HepG2 (cell line): ENCODE data around the gene GDF2. TPM values are rescaled to one million over a fixed set of nuclear protein-coding genes. Genes with fewer than 3 reads are reported as not detected.

ENCODE experiments used
- ATAC-seq: fragments of 200-7000 bp; cut with Tn5 transposase; 3 replicates; pipeline ENCODE4 v1.9.1; 2020; ENCODE audit warnings: mild to moderate bottlenecking, moderate library complexity
- BruUV-seq: library from RNA; stranded (reverse); fragments of 400-500 nt; replicated peaks from 2 replicates; lab custom pipeline; 2021; lab: Mats Ljungman, UMichigan
- CTCF ChIA-PET: fragments of 300-600 bp; formaldehyde crosslinking; extraction: SDS; loops from one replicate; lab custom pipeline; 2021; ENCODE audit warnings: low total read pairs, inconsistent platforms, low intra/inter-chr PET ratio; lab: Yijun Ruan, JAX
- POLR2A ChIA-PET: fragments of 350-600 bp; sonication (Branson Sonifier 250); formaldehyde crosslinking; loops from one replicate; lab custom pipeline; 2020; ENCODE audit warnings: antibody characterized with exemption, inconsistent platforms; lab: Yijun Ruan, JAX
- DNase-seq: peaks from one replicate; pipeline ENCODE4 v3.0.0-alpha.2; 2015; ENCODE audit warnings: low spot score
- FAIRE-seq: peaks from 3 replicates; lab custom pipeline; 2011; peaks lifted over from hg19 to GRCh38; lab: Jason Lieb, UNC
- H2AFZ ChIP-seq: one replicate; pipeline ENCODE4 v1.6.1; 2011; ENCODE audit warnings: low read length, inconsistent platforms
- H3K27ac ChIP-seq: fragments of 300-600 bp; 3 replicates; pipeline ENCODE4 v1.8.0; 2011; ENCODE audit warnings: mixed run types, mild to moderate bottlenecking, mixed read lengths, low read length, inconsistent platforms; ENCODE audit not compliant: insufficient read depth; ENCODE audit errors: extremely low read length
- H3K27me3 ChIP-seq, 2 experiments: fragments of 200-600 bp in 1 of 2; 2 replicates in 1 of 2; 3 replicates in 1 of 2; pipeline versions ENCODE4 v1.6.0 to v1.8.0; 2011; ENCODE audit warnings: low read length in 2 of 2, mild to moderate bottlenecking in 2 of 2, moderate library complexity in 2 of 2, inconsistent platforms in 1 of 2; ENCODE audit not compliant: insufficient read depth in 2 of 2, control insufficient read depth in 1 of 2
- H3K36me3 ChIP-seq, 2 experiments: fragments of 200-600 bp in 1 of 2; replicated peaks in 1 of 2; 2 replicates in 1 of 2; 3 replicates in 1 of 2; pipeline versions ENCODE4 v1.5.1 to v1.8.0; 2011; ENCODE audit warnings: low read length in 2 of 2, inconsistent platforms in 1 of 2; ENCODE audit not compliant: insufficient read depth in 2 of 2, control insufficient read depth in 1 of 2
- H3K4me1 ChIP-seq: 2 replicates; pipeline ENCODE4 v1.5.1; 2012; ENCODE audit warnings: low read length, inconsistent platforms; ENCODE audit not compliant: insufficient read depth
- H3K4me2 ChIP-seq: 2 replicates; pipeline ENCODE4 v1.6.0; 2011; ENCODE audit warnings: low read depth, low read length, inconsistent platforms
- H3K4me3 ChIP-seq, 3 experiments: fragments of 200-600 bp in 1 of 3; sonication (generic), shearing (Covaris generic) in 1 of 3; replicated peaks in 1 of 3; 2 replicates each; pipeline ENCODE4 v1.5.1; 2011 to 2016; ENCODE audit warnings: low read length in 3 of 3, inconsistent platforms in 2 of 3, low read depth in 2 of 3, mild to moderate bottlenecking in 2 of 3, control low read depth in 1 of 3, mixed read lengths in 1 of 3; ENCODE audit not compliant: insufficient read depth in 1 of 3
- H3K79me2 ChIP-seq: one replicate; pipeline ENCODE4 v1.6.1; 2011; ENCODE audit warnings: low read length, inconsistent platforms; ENCODE audit not compliant: insufficient read depth
- H3K9ac ChIP-seq: 2 replicates; pipeline ENCODE4 v1.6.0; 2011; ENCODE audit warnings: mild to moderate bottlenecking, low read depth, low read length, inconsistent platforms; ENCODE audit not compliant: insufficient read depth
- H3K9me3 ChIP-seq: 2 replicates; pipeline ENCODE4 v1.5.1; 2012; ENCODE audit warnings: mild to moderate bottlenecking, low read length
- H4K20me1 ChIP-seq: 2 replicates; pipeline ENCODE4 v1.6.0; 2011; ENCODE audit warnings: inconsistent platforms, mild to moderate bottlenecking, low read length, moderate library complexity; ENCODE audit not compliant: insufficient read depth
- ATM ChIP-seq: fragments of 450-650 bp; IDR thresholded peaks from 2 replicates; pipeline ENCODE4 v1.7.1; 2017; ENCODE audit warnings: mild to moderate bottlenecking, borderline replicate concordance
- EP300 ChIP-seq, 3 experiments: sonication (generic) in 1 of 3; formaldehyde crosslinking in 1 of 3; IDR thresholded peaks; 2 replicates each; pipeline versions ENCODE4 v1.5.1 to v1.6.1; 2011 to 2020; ENCODE audit warnings: low read depth in 2 of 3, low read length in 2 of 3, borderline replicate concordance in 1 of 3, improper control_type of control experiment in 1 of 3, mild to moderate bottlenecking in 1 of 3, missing genetic modification reagents in 1 of 3, moderate library complexity in 1 of 3
- MTF1 ChIP-seq: sonication (generic); formaldehyde crosslinking; IDR thresholded peaks from 2 replicates; pipeline ENCODE4 v1.5.0; 2020; ENCODE audit warnings: missing genetic modification reagents
- SRF ChIP-seq: IDR thresholded peaks from 2 replicates; pipeline ENCODE4 v1.6.1; 2011; ENCODE audit warnings: mild to moderate bottlenecking, low read depth, low read length, moderate library complexity
- ZNF124 ChIP-seq: sonication (generic); formaldehyde crosslinking; IDR thresholded peaks from 2 replicates; pipeline ENCODE4 v1.4.0; 2020; ENCODE audit warnings: missing genetic modification reagents
- ZNF3 ChIP-seq: IDR thresholded peaks from 2 replicates; pipeline ENCODE4 v1.7.0; 2017; ENCODE audit warnings: inconsistent platforms
- WGBS: methylation state at CpG from one replicate; pipeline ENCODE4 v1.1.6; 2017; ENCODE audit warnings: low lambda C conversion rate; 5-methylcytosine and 5-hydroxymethylcytosine counted together
- in situ Hi-C: cut with HindIII; loops from 2 replicates; pipeline ENCODE4 v1.10.0; 2017; ENCODE audit warnings: low pct_unique_long_range_greater_than_20kb; ENCODE audit not compliant: extremely low pct_ligation_motif_present
- intact Hi-C: fragments of 100-400 bp; cut with micrococcal nuclease; formaldehyde crosslinking; loops from one replicate; pipeline ENCODE4 v1.10.0; 2022; ENCODE audit not compliant: unreplicated experiment
- polyA plus RNA-seq, 8 experiments: library from polyadenylated mRNA; depleted of rRNA in 3 of 8; stranded (reverse) in 7 of 8; unstranded in 1 of 8; fragments of >200 nt; fragmentation: Illumina TruSeq in 4 of 8; extraction: Trizol in 4 of 8; gene quantifications; 2 replicates each; pipeline versions ENCODE4 v1.2.1 to v1.2.3, GENCODE V29; 2011 to 2016; ENCODE audit warnings: low read depth in 4 of 8, missing spikeins in 1 of 8, mixed read lengths in 1 of 8; ENCODE audit not compliant: insufficient read depth in 1 of 8
- total RNA-seq, 5 experiments: library from RNA; depleted of rRNA; stranded (reverse); fragments of >200 nt; fragmentation: Illumina TruSeq; extraction: Trizol; gene quantifications; 2 replicates each; pipeline ENCODE4 v1.2.3, GENCODE V29; 2016; ENCODE audit warnings: low read depth in 1 of 5
- TF ChIP-seq, protein P1 (sequence below): sonication (generic); formaldehyde crosslinking; IDR thresholded peaks from 2 replicates; pipeline ENCODE4 v1.4.0; 2020; ENCODE audit warnings: missing genetic modification reagents, borderline replicate concordance
- TF ChIP-seq, protein P2 (sequence below): sonication (generic); formaldehyde crosslinking; IDR thresholded peaks from 2 replicates; pipeline ENCODE4 v1.4.0; 2020; ENCODE audit warnings: mild to moderate bottlenecking, missing genetic modification reagents
- TF ChIP-seq, protein P3 (sequence below): sonication (generic); formaldehyde crosslinking; IDR thresholded peaks from 2 replicates; pipeline ENCODE4 v1.5.0; 2020; ENCODE audit warnings: missing genetic modification reagents

Gene GDF2
- total and polyA plus RNA-seq, 2 of the 13 experiments (the other 11 are each of a cell fraction or from before 2014, with no cell fraction given): not detected

DNA sequence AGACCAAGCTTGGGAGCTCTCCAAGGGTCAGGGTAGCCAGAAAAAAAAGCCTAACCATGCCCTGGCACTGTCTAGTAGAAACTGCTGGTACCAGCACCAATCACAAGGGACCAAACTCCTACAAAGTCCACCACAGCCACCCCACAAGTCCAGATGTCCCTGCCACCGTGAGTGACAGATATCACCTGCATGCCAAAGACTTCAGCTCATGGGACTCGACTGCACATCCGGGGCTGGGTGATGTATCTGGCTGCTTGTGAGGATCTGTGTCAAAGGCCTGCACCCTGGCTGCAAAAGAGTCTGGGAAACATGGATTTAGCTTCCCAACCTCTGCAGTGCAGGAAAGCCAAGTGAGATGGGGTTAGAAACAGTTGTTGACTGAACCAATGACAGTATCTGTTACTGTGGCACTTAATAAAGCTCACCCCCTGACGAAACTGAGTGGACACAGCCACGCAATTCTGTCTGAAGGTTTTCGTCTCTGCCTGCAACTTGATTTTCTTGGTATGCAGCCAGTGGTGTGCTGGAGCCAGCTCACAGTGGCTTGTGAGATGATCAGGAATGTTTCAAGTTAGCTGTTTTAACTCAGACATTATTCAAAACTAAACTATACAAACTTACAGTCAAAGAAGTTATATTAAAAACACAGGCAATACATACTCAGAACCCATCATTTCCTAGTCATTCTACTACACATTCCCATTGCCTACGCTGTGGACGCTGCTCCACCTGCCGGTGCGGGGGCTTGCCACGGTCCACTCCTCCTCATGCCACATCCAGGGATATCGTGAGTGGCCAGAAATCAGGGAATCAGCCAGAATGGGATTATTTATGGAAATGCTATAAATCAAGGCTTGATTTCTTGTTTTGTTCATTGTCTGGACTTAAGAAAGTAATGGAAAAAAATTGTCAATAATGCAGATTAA is 52.6 kb downstream of the GDF2 start (continued):
- TF ChIP-seq SRF (no peak), EP300 (IDR thresholded peaks at IDR 0.05; ENCODE audit: low read depth in 2 of 2, low read length in 2 of 2) (no peak), EP300 (CRISPR knock-in tag; IDR thresholded peaks at IDR 0.05; ENCODE audit: borderline replicate concordance) (no peak), MTF1 (CRISPR knock-in tag) (no peak)
- TF ChIP-seq, protein P1, sequence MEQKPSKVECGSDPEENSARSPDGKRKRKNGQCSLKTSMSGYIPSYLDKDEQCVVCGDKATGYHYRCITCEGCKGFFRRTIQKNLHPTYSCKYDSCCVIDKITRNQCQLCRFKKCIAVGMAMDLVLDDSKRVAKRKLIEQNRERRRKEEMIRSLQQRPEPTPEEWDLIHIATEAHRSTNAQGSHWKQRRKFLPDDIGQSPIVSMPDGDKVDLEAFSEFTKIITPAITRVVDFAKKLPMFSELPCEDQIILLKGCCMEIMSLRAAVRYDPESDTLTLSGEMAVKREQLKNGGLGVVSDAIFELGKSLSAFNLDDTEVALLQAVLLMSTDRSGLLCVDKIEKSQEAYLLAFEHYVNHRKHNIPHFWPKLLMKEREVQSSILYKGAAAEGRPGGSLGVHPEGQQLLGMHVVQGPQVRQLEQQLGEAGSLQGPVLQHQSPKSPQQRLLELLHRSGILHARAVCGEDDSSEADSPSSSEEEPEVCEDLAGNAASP (CRISPR knock-in tag): no peak
- TF ChIP-seq, protein P2, sequence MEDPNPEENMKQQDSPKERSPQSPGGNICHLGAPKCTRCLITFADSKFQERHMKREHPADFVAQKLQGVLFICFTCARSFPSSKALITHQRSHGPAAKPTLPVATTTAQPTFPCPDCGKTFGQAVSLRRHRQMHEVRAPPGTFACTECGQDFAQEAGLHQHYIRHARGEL: no peak
- TF ChIP-seq, protein P3, sequence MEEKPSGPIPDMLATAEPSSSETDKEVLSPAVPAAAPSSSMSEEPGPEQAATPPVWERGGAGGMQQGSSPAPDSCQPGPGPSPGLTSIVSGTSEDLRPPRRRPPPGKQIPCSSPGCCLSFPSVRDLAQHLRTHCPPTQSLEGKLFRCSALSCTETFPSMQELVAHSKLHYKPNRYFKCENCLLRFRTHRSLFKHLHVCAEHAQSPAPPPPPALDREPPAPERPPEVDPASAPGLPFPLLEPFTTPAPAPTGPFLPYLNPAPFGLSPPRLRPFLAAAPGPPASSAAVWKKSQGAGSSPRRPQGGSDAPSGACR (CRISPR knock-in tag): no peak

DNA sequence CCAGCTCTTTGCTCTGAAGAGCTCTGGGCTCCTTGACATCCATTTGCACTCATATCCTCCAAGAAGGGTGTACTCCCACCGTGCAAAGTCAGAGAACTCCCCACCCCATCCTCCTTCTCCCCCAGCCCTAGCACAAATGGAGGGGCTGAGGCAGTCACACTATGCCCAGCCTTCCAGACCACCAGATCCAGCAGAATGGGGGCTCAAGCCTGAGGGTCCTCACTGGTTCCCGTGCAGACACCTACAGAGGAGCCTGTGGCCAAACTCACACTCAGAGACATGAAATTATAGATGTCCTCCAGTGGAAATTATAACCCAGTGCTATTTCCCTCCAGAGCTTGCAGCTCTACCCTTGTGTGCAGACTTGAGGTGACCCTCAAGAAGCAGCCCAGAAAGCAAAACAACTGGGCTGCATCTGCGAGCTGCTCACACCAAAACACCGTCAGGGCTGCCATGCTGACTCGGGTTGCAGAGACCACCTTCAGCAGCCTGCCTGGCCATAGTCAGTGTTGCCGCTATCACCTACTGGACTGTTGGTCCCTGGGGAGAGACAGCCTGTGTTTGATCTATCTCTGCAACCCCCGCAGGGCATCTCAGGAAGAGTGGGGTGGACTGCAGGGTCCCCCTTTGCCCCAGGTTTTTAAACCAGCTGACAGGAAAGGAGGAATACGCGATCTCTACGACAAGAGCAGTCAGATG is 54.4 kb downstream of the GDF2 start:
- CTCF ChIA-PET: no interaction called here
- Histone ChIP-seq H4K20me1 (no peaks in the 10 kb centered on the region), H2AFZ (no peak overlapping the region), H3K79me2 (no peaks in the 10 kb centered on the region), H3K36me3 (no peaks in the 10 kb centered on the region), H3K4me3 (no peak overlapping the region), H3K9ac (no peak overlapping the region), H3K4me1 (peaks cover 19% of the 10 kb centered on the region), H3K27ac (no peak overlapping the region), H3K4me2 (no peak overlapping the region), H3K9me3 (no peaks in the 10 kb centered on the region), H3K27me3 (peaks cover 3 to 5% of the 10 kb centered on the region in 2 experiments; a peak in 3 of 5 replicates)
- FAIRE-seq (no peak), DNase-seq (no peak), ATAC-seq (no peak)
- in situ Hi-C loops (no loop called here), intact Hi-C loops (no loop called here)
- POLR2A ChIA-PET: no interaction called here
- TF ChIP-seq ZNF3 (CRISPR knock-in tag) (no peak), ATM (no peak), ZNF124 (no peak)
- WGBS: 67% methylated on average over 9 of the region's 10 CpGs
- BruUV-seq: no TSS peak

Other genes with a start within 250 kb of the GDF2 start
- gene GDF10, start 22.3 kb upstream of the GDF2 start, total RNA-seq (2016; rRNA removed; fragmentation: Illumina TruSeq; extraction: Trizol): not detected in 2 replicates
- 0.03 TPM in 1 of 2 replicates, not detected in the other for gene GDF10, start 22.3 kb upstream of the GDF2 start, polyA plus RNA-seq (2011; rRNA removed)
- gene RBP3, start 25.9 kb downstream of the GDF2 start, total RNA-seq (2016; rRNA removed; fragmentation: Illumina TruSeq; extraction: Trizol): not detected in 2 replicates
- gene RBP3, start 25.9 kb downstream of the GDF2 start, polyA plus RNA-seq (2011; rRNA removed): not detected in 2 replicates
- gene ZNF488, start 61.8 kb downstream of the GDF2 start, total RNA-seq (2016; rRNA removed; fragmentation: Illumina TruSeq; extraction: Trizol): 0.13 and 0.17 TPM in 2 replicates
- gene ZNF488, start 61.8 kb downstream of the GDF2 start, polyA plus RNA-seq (2011; rRNA removed): 0.10 and 0.15 TPM in 2 replicates
- not detected in 2 replicates for gene ANXA8, start 161.7 kb downstream of the GDF2 start, total RNA-seq (2016; rRNA removed; fragmentation: Illumina TruSeq; extraction: Trizol)
- not detected in 2 replicates for gene ANXA8, start 161.7 kb downstream of the GDF2 start, polyA plus RNA-seq (2011; rRNA removed)
- gene FAM25G, start 169.2 kb downstream of the GDF2 start, total RNA-seq (2016; rRNA removed; fragmentation: Illumina TruSeq; extraction: Trizol): not detected in 2 replicates
- gene FAM25G, start 169.2 kb downstream of the GDF2 start, polyA plus RNA-seq (2011; rRNA removed): not detected in 2 replicates
- gene AGAP9, start 201.2 kb downstream of the GDF2 start, total RNA-seq (2016; rRNA removed; fragmentation: Illumina TruSeq; extraction: Trizol): 2.3 and 5.1 TPM in 2 replicates
- 12.0 TPM in 2 replicates for gene AGAP9, start 201.2 kb downstream of the GDF2 start, polyA plus RNA-seq (2011; rRNA removed)